IMR-90 (cell line): ENCODE results near the gene DKK2. TPM values are rescaled to one million over a fixed set of nuclear protein-coding genes. Genes with fewer than 3 reads are reported as not detected.

Experiments
- ATAC-seq: fragments of 200-7000 bp; cut with Tn5 transposase; 2 replicates; pipeline ENCODE4 v1.9.1; 2020; ENCODE audit warnings: low read depth, mild to moderate bottlenecking, moderate library complexity
- BruUV-seq: library from RNA; stranded (reverse); fragments of 400-500 nt; replicated peaks from 2 replicates; lab custom pipeline; 2021; lab: Mats Ljungman, UMichigan
- CTCF ChIA-PET: fragments of 300-600 bp; formaldehyde crosslinking; extraction: SDS; loops from one replicate; lab custom pipeline; 2021; ENCODE audit warnings: antibody characterized with exemption; lab: Yijun Ruan, JAX
- POLR2A ChIA-PET: fragments of 300-600 bp; sonication (Branson Sonifier 250); formaldehyde crosslinking; loops from one replicate; lab custom pipeline; 2022; ENCODE audit warnings: antibody characterized with exemption; ENCODE audit not compliant: unreplicated experiment; lab: Charles Lee
- DNase-seq: peaks from one replicate; pipeline ENCODE4 v3.0.0; 2013
- H2AFZ ChIP-seq: replicated peaks from 2 replicates; pipeline ENCODE3; 2013; ENCODE audit warnings: low read length, mild to moderate bottlenecking; ENCODE audit not compliant: poor library complexity
- H2AK5ac ChIP-seq: 2 replicates; pipeline ENCODE4 v1.6.1; 2013; ENCODE audit warnings: low read depth, low read length, inconsistent platforms
- H2AK9ac ChIP-seq: replicated peaks from 2 replicates; pipeline ENCODE3; 2013; ENCODE audit warnings: mild to moderate bottlenecking, low read depth, low read length, moderate library complexity; ENCODE audit not compliant: poor library complexity
- H2BK120ac ChIP-seq: 2 replicates; pipeline ENCODE4 v1.6.1; 2013; ENCODE audit warnings: low read depth, low read length, inconsistent platforms
- H2BK15ac ChIP-seq: 3 replicates; pipeline ENCODE4 v1.6.1; 2013; ENCODE audit warnings: low read depth, low read length, inconsistent platforms
- H2BK20ac ChIP-seq: 2 replicates; pipeline ENCODE4 v1.6.1; 2013; ENCODE audit warnings: low read depth, mild to moderate bottlenecking, inconsistent platforms, low read length, moderate library complexity
- H2BK5ac ChIP-seq: 2 replicates; pipeline ENCODE4 v1.6.1; 2013; ENCODE audit warnings: mild to moderate bottlenecking, low read depth, low read length, inconsistent platforms; ENCODE audit not compliant: poor library complexity, severe bottlenecking
- H3K14ac ChIP-seq: replicated peaks from 2 replicates; pipeline ENCODE4 v1.6.1; 2013; ENCODE audit warnings: low read depth, low read length, inconsistent platforms
- H3K18ac ChIP-seq: 2 replicates; pipeline ENCODE4 v1.6.1; 2013; ENCODE audit warnings: low read depth, low read length, control low read depth
- H3K23ac ChIP-seq: 2 replicates; pipeline ENCODE4 v1.6.1; 2013; ENCODE audit warnings: low read depth, low read length, inconsistent platforms
- H3K27ac ChIP-seq: 2 replicates; pipeline ENCODE4 v1.5.1; 2013; ENCODE audit warnings: mild to moderate bottlenecking, control low read depth, low read length; ENCODE audit not compliant: insufficient read depth
- H3K27me3 ChIP-seq: 2 replicates; pipeline ENCODE4 v1.6.1; 2013; ENCODE audit warnings: low read length; ENCODE audit not compliant: control insufficient read depth, insufficient read depth
- H3K36me3 ChIP-seq: 2 replicates; pipeline ENCODE4 v1.6.1; 2013; ENCODE audit warnings: low read length, mixed read lengths; ENCODE audit not compliant: control insufficient read depth, insufficient read depth
- H3K4ac ChIP-seq: 2 replicates; pipeline ENCODE4 v1.6.1; 2013; ENCODE audit warnings: low read depth, low read length, inconsistent platforms
- H3K4me1 ChIP-seq: 2 replicates; pipeline ENCODE4 v1.6.1; 2013; ENCODE audit warnings: low read length, mixed read lengths; ENCODE audit not compliant: control insufficient read depth, insufficient read depth
- H3K4me2 ChIP-seq: 2 replicates; pipeline ENCODE4 v1.6.1; 2013; ENCODE audit warnings: low read depth, mild to moderate bottlenecking, control low read depth, low read length, moderate library complexity
- H3K4me3 ChIP-seq: 2 replicates; pipeline ENCODE4 v1.5.1; 2013; ENCODE audit warnings: low read depth, mild to moderate bottlenecking, control low read depth, low read length, moderate library complexity; ENCODE audit not compliant: insufficient read depth
- H3K56ac ChIP-seq: 2 replicates; pipeline ENCODE4 v1.6.1; 2013; ENCODE audit warnings: low read length, inconsistent platforms; ENCODE audit not compliant: insufficient read depth; ENCODE audit errors: extremely low read depth
- H3K79me1 ChIP-seq, 2 experiments: 2 replicates each; pipeline ENCODE4 v1.6.1; 2013; ENCODE audit warnings: low read length in 2 of 2, inconsistent platforms in 1 of 2, low read depth in 1 of 2
- H3K9ac ChIP-seq: 2 replicates; pipeline ENCODE4 v1.6.1; 2013; ENCODE audit warnings: low read depth, low read length, control low read depth
- H3K9me1 ChIP-seq: 2 replicates; pipeline ENCODE4 v1.6.1; 2013; ENCODE audit warnings: low read length, inconsistent platforms; ENCODE audit not compliant: insufficient read depth
- H3K9me3 ChIP-seq: 2 replicates; pipeline ENCODE4 v1.6.1; 2013; ENCODE audit warnings: low read length; ENCODE audit not compliant: control insufficient read depth, insufficient read depth
- H4K20me1 ChIP-seq: 2 replicates; pipeline ENCODE4 v1.6.1; 2013; ENCODE audit warnings: low read length, inconsistent platforms; ENCODE audit not compliant: insufficient read depth
- H4K5ac ChIP-seq: 2 replicates; pipeline ENCODE4 v1.6.1; 2013; ENCODE audit warnings: mild to moderate bottlenecking, low read depth, low read length, control low read depth
- H4K8ac ChIP-seq, 2 experiments: 2 replicates each; pipeline ENCODE4 v1.6.1; 2013; ENCODE audit warnings: low read depth in 2 of 2, low read length in 2 of 2, control low read depth in 1 of 2, inconsistent platforms in 1 of 2
- H4K91ac ChIP-seq: 2 replicates; pipeline ENCODE4 v1.6.1; 2013; ENCODE audit warnings: low read depth, low read length, inconsistent platforms; ENCODE audit not compliant: insufficient read depth
- BHLHE40 ChIP-seq: fragments of 150-350 bp; IDR thresholded peaks from 2 replicates; pipeline ENCODE4 v1.6.1; 2016; ENCODE audit warnings: mild to moderate bottlenecking, low read depth, low read length
- FOS ChIP-seq: fragments of 150-350 bp; IDR thresholded peaks from 2 replicates; pipeline ENCODE4 v1.6.1; 2016; ENCODE audit warnings: low read depth, low read length
- MAFK ChIP-seq: IDR thresholded peaks from 2 replicates; pipeline ENCODE4 v1.6.1; 2012; ENCODE audit warnings: low read depth, low read length, improper control_type of control experiment
- MAZ ChIP-seq: IDR thresholded peaks from 2 replicates; pipeline ENCODE4 v1.6.1; 2012; ENCODE audit warnings: low read depth, mild to moderate bottlenecking, low read length, improper control_type of control experiment, moderate library complexity, borderline replicate concordance
- MXI1 ChIP-seq: IDR thresholded peaks from 2 replicates; pipeline ENCODE4 v1.6.1; 2012; ENCODE audit warnings: low read depth, mild to moderate bottlenecking, low read length, moderate library complexity, borderline replicate concordance
- POLR2A ChIP-seq: IDR thresholded peaks from 2 replicates; pipeline ENCODE4 v1.6.1; 2012; ENCODE audit warnings: mild to moderate bottlenecking, low read depth, low read length
- RAD21 ChIP-seq: IDR thresholded peaks from 2 replicates; pipeline ENCODE4 v1.6.1; 2012; ENCODE audit warnings: low read length, improper control_type of control experiment
- RCOR1 ChIP-seq: IDR thresholded peaks from 2 replicates; pipeline ENCODE4 v1.6.1; 2012; ENCODE audit warnings: mild to moderate bottlenecking, low read length, improper control_type of control experiment; ENCODE audit not compliant: insufficient replicate concordance
- RFX5 ChIP-seq: IDR thresholded peaks from 2 replicates; pipeline ENCODE4 v1.8.0; 2012; ENCODE audit warnings: low read depth, mild to moderate bottlenecking, low read length, moderate library complexity
- WGBS, 2 experiments: methylation state at CpG; one replicate each; pipeline versions ENCODE4 v1.1.5 to v1.1.7; 2013; ENCODE audit warnings: missing lambda C conversion rate in 2 of 2; ENCODE audit not compliant: insufficient read length in 1 of 2; ENCODE audit errors: extremely low coverage in 2 of 2; 5-methylcytosine and 5-hydroxymethylcytosine counted together
- dilution Hi-C: fragments of 300-500 bp; cut with HindIII; formaldehyde crosslinking; loops from one replicate; pipeline ENCODE4 v1.14.3; 2018; ENCODE audit warnings: low sequenced_read_pairs; ENCODE audit not compliant: unreplicated experiment
- in situ Hi-C: fragments of 300-500 bp; cut with MboI; formaldehyde crosslinking; loops from 3 replicates; pipeline ENCODE4 v1.14.3; 2019; ENCODE audit warnings: low sequenced_read_pairs, inconsistent platforms, mixed read lengths
- intact Hi-C: fragments of 100-400 bp; cut with micrococcal nuclease; formaldehyde crosslinking; loops from 2 replicates; pipeline ENCODE4 v1.10.0; 2022
- polyA plus RNA-seq, 3 experiments: library from polyadenylated mRNA; depleted of rRNA; stranded (reverse); fragments of >200 nt; gene quantifications; 2 replicates each; pipeline ENCODE4 v1.2.3, GENCODE V29; 2012; ENCODE audit warnings: low replicate concordance in 1 of 3
- total RNA-seq: library from RNA; depleted of rRNA; stranded (reverse); fragments of >200 nt; gene quantifications from 2 replicates; pipeline ENCODE4 v1.2.3, GENCODE V29; 2012
- TF ChIP-seq, protein P1 (sequence below): fragments of 150-350 bp; IDR thresholded peaks from 2 replicates; pipeline ENCODE4 v1.6.1; 2016; ENCODE audit warnings: low read depth, mild to moderate bottlenecking, low read length, moderate library complexity, borderline replicate concordance
- TF ChIP-seq, protein P2 (sequence below): conservative IDR thresholded peaks from 2 replicates; pipeline ENCODE4 v1.5.1; 2012; ENCODE audit warnings: mild to moderate bottlenecking, low read depth, low read length, improper control_type of control experiment
- TF ChIP-seq, protein P3 (sequence below): fragments of 150-350 bp; IDR thresholded peaks from 2 replicates; pipeline ENCODE4 v1.6.1; 2017; ENCODE audit warnings: mild to moderate bottlenecking, antibody characterized with exemption, low read length, low read depth

The DKK2 gene
- total and polyA plus RNA-seq, 2 of the 4 experiments (the other 2 are of a cell fraction): 0.39 to 0.72 TPM

DNA sequence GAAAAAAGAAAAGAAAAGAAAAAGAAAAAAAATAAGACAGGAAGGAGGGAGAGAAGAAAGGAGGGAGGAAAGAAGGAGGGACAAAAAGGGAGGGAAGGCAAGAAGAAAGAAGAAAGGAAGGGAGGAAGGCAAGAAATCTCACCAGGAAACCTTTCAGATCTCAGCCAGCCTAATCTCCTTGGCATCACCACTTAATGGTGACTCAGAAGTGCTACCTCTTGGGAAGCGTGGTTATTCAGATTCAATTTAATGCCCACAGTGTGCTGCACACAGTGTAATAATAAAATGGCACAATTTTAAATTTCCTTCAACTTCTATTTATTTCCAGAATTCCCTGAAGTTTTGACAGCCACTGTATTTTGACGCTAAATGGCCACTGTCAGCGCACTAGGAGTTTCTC is 50.3 kb downstream of the DKK2 start:
- TF ChIP-seq MAZ: no peak
- no peak for TF ChIP-seq RCOR1
- no peak for TF ChIP-seq BHLHE40
- TF ChIP-seq, protein P1, sequence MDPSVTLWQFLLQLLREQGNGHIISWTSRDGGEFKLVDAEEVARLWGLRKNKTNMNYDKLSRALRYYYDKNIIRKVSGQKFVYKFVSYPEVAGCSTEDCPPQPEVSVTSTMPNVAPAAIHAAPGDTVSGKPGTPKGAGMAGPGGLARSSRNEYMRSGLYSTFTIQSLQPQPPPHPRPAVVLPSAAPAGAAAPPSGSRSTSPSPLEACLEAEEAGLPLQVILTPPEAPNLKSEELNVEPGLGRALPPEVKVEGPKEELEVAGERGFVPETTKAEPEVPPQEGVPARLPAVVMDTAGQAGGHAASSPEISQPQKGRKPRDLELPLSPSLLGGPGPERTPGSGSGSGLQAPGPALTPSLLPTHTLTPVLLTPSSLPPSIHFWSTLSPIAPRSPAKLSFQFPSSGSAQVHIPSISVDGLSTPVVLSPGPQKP: no peak
- TF ChIP-seq FOS: no peak
- TF ChIP-seq, protein P2, sequence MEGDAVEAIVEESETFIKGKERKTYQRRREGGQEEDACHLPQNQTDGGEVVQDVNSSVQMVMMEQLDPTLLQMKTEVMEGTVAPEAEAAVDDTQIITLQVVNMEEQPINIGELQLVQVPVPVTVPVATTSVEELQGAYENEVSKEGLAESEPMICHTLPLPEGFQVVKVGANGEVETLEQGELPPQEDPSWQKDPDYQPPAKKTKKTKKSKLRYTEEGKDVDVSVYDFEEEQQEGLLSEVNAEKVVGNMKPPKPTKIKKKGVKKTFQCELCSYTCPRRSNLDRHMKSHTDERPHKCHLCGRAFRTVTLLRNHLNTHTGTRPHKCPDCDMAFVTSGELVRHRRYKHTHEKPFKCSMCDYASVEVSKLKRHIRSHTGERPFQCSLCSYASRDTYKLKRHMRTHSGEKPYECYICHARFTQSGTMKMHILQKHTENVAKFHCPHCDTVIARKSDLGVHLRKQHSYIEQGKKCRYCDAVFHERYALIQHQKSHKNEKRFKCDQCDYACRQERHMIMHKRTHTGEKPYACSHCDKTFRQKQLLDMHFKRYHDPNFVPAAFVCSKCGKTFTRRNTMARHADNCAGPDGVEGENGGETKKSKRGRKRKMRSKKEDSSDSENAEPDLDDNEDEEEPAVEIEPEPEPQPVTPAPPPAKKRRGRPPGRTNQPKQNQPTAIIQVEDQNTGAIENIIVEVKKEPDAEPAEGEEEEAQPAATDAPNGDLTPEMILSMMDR: no peak
- TF ChIP-seq POLR2A: no peak
- no peak for TF ChIP-seq RFX5
- TF ChIP-seq, protein P3, sequence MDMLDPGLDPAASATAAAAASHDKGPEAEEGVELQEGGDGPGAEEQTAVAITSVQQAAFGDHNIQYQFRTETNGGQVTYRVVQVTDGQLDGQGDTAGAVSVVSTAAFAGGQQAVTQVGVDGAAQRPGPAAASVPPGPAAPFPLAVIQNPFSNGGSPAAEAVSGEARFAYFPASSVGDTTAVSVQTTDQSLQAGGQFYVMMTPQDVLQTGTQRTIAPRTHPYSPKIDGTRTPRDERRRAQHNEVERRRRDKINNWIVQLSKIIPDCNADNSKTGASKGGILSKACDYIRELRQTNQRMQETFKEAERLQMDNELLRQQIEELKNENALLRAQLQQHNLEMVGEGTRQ: no peak
- no peak for TF ChIP-seq RAD21
- TF ChIP-seq MAFK: no peak
- TF ChIP-seq MXI1: no peak
- no peaks in the 10 kb centered on the region for H3K9me1 ChIP-seq
- H2AK9ac ChIP-seq: no peak overlapping the region
- no peak overlapping the region for H3K4me3 ChIP-seq
- ChIA-PET CTCF (no interaction called here), POLR2A (no interaction called here)
- H2BK120ac ChIP-seq: no peak overlapping the region
- H3K27ac ChIP-seq: no peak overlapping the region
- H2BK5ac ChIP-seq: no peak overlapping the region
- H2AFZ ChIP-seq: no peak overlapping the region
- H4K91ac ChIP-seq: no peak overlapping the region
- no peak overlapping the region for H2BK20ac ChIP-seq
- H3K4ac ChIP-seq: no peak overlapping the region
- H3K14ac ChIP-seq: no peak overlapping the region
- H3K18ac ChIP-seq: no peak overlapping the region
- no peak overlapping the region for H2BK15ac ChIP-seq
- ATAC-seq: no peak
- no peak overlapping the region for H3K9ac ChIP-seq
- no peak overlapping the region for H3K56ac ChIP-seq
- H3K27me3 ChIP-seq: no peaks in the 10 kb centered on the region
- H4K20me1 ChIP-seq: no peaks in the 10 kb centered on the region
- in situ Hi-C loops: no loop called here
- no TSS peak for BruUV-seq
- H3K4me1 ChIP-seq: no peaks in the 10 kb centered on the region
- H3K4me2 ChIP-seq: no peak overlapping the region
- no CpG with 5 or more reads among the region's 3 CpGs for WGBS, 2 experiments
- no peak overlapping the region for H2AK5ac ChIP-seq
- H3K36me3 ChIP-seq: no peaks in the 10 kb centered on the region
- no peak overlapping the region for H4K8ac ChIP-seq
- dilution Hi-C loops: no loop called here
- intact Hi-C loops: no loop called here
- no peak for DNase-seq
- H3K23ac ChIP-seq: no peak overlapping the region
- no peak overlapping the region for H4K5ac ChIP-seq
- H3K79me1 ChIP-seq: no peaks in the 10 kb centered on the region
- no peaks in the 10 kb centered on the region for H3K9me3 ChIP-seq
